Activated T-cell treated with anti-CD3 and anti-CD28 coated beads, Interleukin-2, amount 50 U/mL, for 72 hours (primary cell): Measurements from ENCODE around the gene GAGE2A. TPM values are rescaled to one million over a fixed set of nuclear protein-coding genes. Genes with fewer than 3 reads are reported as not detected.

Experiments
- ATAC-seq, 2 donors: fragments of 150-1000 bp; cut with Tn5 transposase; replicated peaks in 1 of 2; 2 replicates each; pipeline ENCODE4 v1.10.0; 2021; ENCODE audit warnings: moderate library complexity in 2 of 2, mild to moderate bottlenecking in 1 of 2
- DNase-seq, 2 donors: peaks; one replicate each; pipeline ENCODE4 v3.0.0; 2021 to 2022; ENCODE audit warnings: mixed read lengths in 1 of 2
- H3K27ac Mint-ChIP-seq: one replicate; pipeline ENCODE4 v1.8.0; 2022; ENCODE audit warnings: mild to moderate bottlenecking, moderate library complexity, mixed read lengths
- H3K27me3 Mint-ChIP-seq: one replicate; pipeline ENCODE4 v1.8.0; 2022; ENCODE audit warnings: low read depth, mixed read lengths
- H3K36me3 Mint-ChIP-seq, 2 donors: one replicate each; pipeline ENCODE4 v1.8.0; 2022; ENCODE audit warnings: mixed read lengths in 2 of 2, mild to moderate bottlenecking in 1 of 2; ENCODE audit not compliant: insufficient read depth in 2 of 2
- H3K4me1 Mint-ChIP-seq: one replicate; pipeline ENCODE4 v1.8.0; 2022; ENCODE audit warnings: low read depth, mixed read lengths
- H3K4me3 Mint-ChIP-seq, 2 donors: one replicate each; pipeline ENCODE4 v1.8.0; 2022; ENCODE audit warnings: mild to moderate bottlenecking in 2 of 2, mixed read lengths in 2 of 2, moderate library complexity in 2 of 2
- H3K9me3 Mint-ChIP-seq, 2 donors: one replicate each; pipeline ENCODE4 v1.8.0; 2022; ENCODE audit warnings: mixed read lengths in 2 of 2
- total RNA-seq, 2 donors: library from RNA; stranded (reverse); gene quantifications; one replicate each; pipeline ENCODE4 v1.2.3, GENCODE V29; 2022

GAGE2A gene
- total RNA-seq, 2 donors from 2014 or later = not detected

DNA sequence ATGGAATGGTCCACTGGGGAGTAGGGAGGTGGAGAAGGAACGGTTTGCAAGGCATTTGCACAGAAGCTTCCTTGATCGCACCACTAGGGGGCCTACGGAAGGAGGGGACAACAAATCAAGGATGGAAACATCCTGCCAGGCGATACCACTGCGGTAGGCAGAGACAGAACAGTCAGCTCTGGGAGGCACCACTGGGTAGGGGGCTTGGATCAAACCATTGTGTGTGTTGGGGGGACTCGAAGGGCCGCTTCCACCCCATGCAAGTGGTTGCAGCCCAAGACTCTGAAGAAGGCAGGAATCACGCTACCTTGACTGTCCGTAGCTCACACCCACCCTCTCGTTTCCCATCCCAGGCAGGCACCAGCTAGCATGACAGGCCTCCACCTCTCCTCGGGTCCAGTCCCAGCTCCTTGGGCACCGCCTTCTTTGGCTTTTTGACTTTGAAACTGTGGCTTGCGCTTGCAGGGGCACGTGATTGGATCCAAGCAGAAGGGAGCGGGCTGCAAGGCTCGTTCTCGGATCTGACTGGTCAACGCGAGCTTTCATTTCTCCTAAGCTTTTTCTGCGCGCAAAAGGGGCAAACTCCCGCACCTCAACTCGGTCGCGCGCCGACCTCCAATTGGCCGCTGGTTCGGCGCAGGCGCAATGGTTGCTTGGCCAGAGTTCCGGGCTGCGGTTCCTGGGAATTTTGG is 37.9 kb downstream of the GAGE2A start:
- peak; percentile 27 to 58 for DNase-seq
- ATAC-seq = peak; percentile 55 to 68
- peaks cover 0 to 5% of the 10 kb centered on the region in 2 donors for H3K9me3 Mint-ChIP-seq
- H3K4me3 Mint-ChIP-seq = peak overlapping the region; percentile 65 to 79
- H3K4me1 Mint-ChIP-seq = no peaks in the 10 kb centered on the region
- H3K27ac Mint-ChIP-seq = no peak overlapping the region
- H3K36me3 Mint-ChIP-seq = peaks cover 3 to 4% of the 10 kb centered on the region in 2 donors
- peaks cover 5% of the 10 kb centered on the region for H3K27me3 Mint-ChIP-seq

- H3K9me3 Mint-ChIP-seq = no peaks in the 10 kb centered on the region
- peaks cover 35% of the 10 kb centered on the region for H3K27me3 Mint-ChIP-seq
- no peaks in the 10 kb centered on the region for H3K4me1 Mint-ChIP-seq
- H3K27ac Mint-ChIP-seq = no peak overlapping the region
- no peak overlapping the region for H3K4me3 Mint-ChIP-seq
- ATAC-seq (no peak), DNase-seq (no peak)
- H3K36me3 Mint-ChIP-seq = no peaks in the 10 kb centered on the region
Observed at GRCh38 chrX:49644991-49645637, 55.8 kb downstream of the GAGE2A start.

Other genes starting within 250 kb of the GAGE2A start
- gene GAGE12C, start 57.3 kb upstream of the GAGE2A start, total RNA-seq = not detected
- not detected for gene GAGE12D, start 47.8 kb upstream of the GAGE2A start, total RNA-seq
- not detected for gene GAGE12E, start 38.2 kb upstream of the GAGE2A start, total RNA-seq
- not detected for gene GAGE12F, start 28.7 kb upstream of the GAGE2A start, total RNA-seq
- gene GAGE12G, start 19.1 kb upstream of the GAGE2A start, total RNA-seq = not detected
- not detected for gene GAGE12H, start 9.5 kb upstream of the GAGE2A start, total RNA-seq
- gene GAGE1, start 9.5 kb downstream of the GAGE2A start, total RNA-seq = not detected
- gene PAGE1, start 106.5 kb downstream of the GAGE2A start, total RNA-seq = not detected
- not detected for gene PAGE4, start 239.8 kb downstream of the GAGE2A start, total RNA-seq